GM12891 (cell line): ENCODE measurements around the gene NAA80.

Experiments
- POLR2A ChIP-seq: IDR thresholded peaks from 2 replicates; pipeline ENCODE4 v1.6.1; 2011; ENCODE audit warnings: low read depth, low read length, control low read depth
- POLR2AphosphoS5 ChIP-seq: IDR thresholded peaks from 2 replicates; pipeline ENCODE4 v1.6.1; 2011; ENCODE audit warnings: low read depth, low read length, control low read depth

GRCh38 chr3:50319894-50320625 is 20.9 kb upstream of the NAA80 start:
- no peak for TF ChIP-seq POLR2AphosphoS5
- no peak for TF ChIP-seq POLR2A
